GM21526 (cell line): Measurements from ENCODE around the gene AGBL1.
"Not testable (repeated sequence)": the region's sequence is repeated elsewhere in the genome, so short reads cannot be mapped to it uniquely, and the experiment has no call there.

Experiments used
- ATAC-seq: cut with Tn5 transposase; IDR thresholded peaks from one replicate; pipeline ENCODE4 v1.9.1; 2021; ENCODE audit warnings: moderate library complexity; ENCODE audit not compliant: unreplicated experiment, low FRiP score

The AGBL1 gene

GRCh38 chr15:86488046-86488445 lies 408.4 kb downstream of the AGBL1 start:
- no peak for ATAC-seq

GRCh38 chr15:86489981-86490380 lies 410.3 kb downstream of the AGBL1 start:
- no peak for ATAC-seq

GRCh38 chr15:86491118-86491517 lies 411.4 kb downstream of the AGBL1 start:
- no peak for ATAC-seq

GRCh38 chr15:86493884-86494283 lies 414.2 kb downstream of the AGBL1 start:
- no peak for ATAC-seq

GRCh38 chr15:86494475-86494874 lies 414.8 kb downstream of the AGBL1 start:
- ATAC-seq: no peak

GRCh38 chr15:86502301-86502700 lies 422.6 kb downstream of the AGBL1 start:
- no peak for ATAC-seq

- ATAC-seq: no peak
These were observed 426.3 kb downstream of the AGBL1 start for GRCh38 chr15:86505951-86506350.

- no peak for ATAC-seq
These were observed 426.7 kb downstream of the AGBL1 start for GRCh38 chr15:86506401-86506800.

GRCh38 chr15:86515625-86516024 lies 436.0 kb downstream of the AGBL1 start:
- ATAC-seq: no peak

GRCh38 chr15:86522721-86523120 lies 443.1 kb downstream of the AGBL1 start:
- ATAC-seq: no peak

- ATAC-seq: no peak
These were observed 447.4 kb downstream of the AGBL1 start for GRCh38 chr15:86526938-86527690.

- ATAC-seq: not testable (repeated sequence)
These were observed 448.4 kb downstream of the AGBL1 start for GRCh38 chr15:86528094-86528493.

- no peak for ATAC-seq
These were observed 458.5 kb downstream of the AGBL1 start for GRCh38 chr15:86538141-86538540.

GRCh38 chr15:86540840-86541467 lies 461.3 kb downstream of the AGBL1 start:
- no peak for ATAC-seq

GRCh38 chr15:86541540-86541939 lies 461.9 kb downstream of the AGBL1 start:
- ATAC-seq: no peak

GRCh38 chr15:86550075-86550474 lies 470.4 kb downstream of the AGBL1 start:
- no peak for ATAC-seq

GRCh38 chr15:86553108-86553507 lies 473.4 kb downstream of the AGBL1 start:
- no peak for ATAC-seq

- ATAC-seq: no peak
These were observed 475.4 kb downstream of the AGBL1 start for GRCh38 chr15:86555098-86555497.

- no peak for ATAC-seq
These were observed 476.3 kb downstream of the AGBL1 start for GRCh38 chr15:86555939-86556338.

GRCh38 chr15:86556396-86557017 lies 476.8 kb downstream of the AGBL1 start:
- no peak for ATAC-seq

GRCh38 chr15:86557018-86557550 lies 477.4 kb downstream of the AGBL1 start:
- no peak for ATAC-seq
